ENCODE results near the gene REN. TPM values are rescaled to one million over a fixed set of nuclear protein-coding genes. Genes with fewer than 3 reads are reported as not detected.

REN gene
- total RNA-seq, 1 donor from 2014 or later, result not detected

GRCh38 chr1:204196068-204196795, 30.1 kb upstream of the REN start, which contains the start of gene KISS1:
TSS of gene KISS1 (minus strand) at chr1:204196491. CDS start at chr1:204192876, 3,615 bp downstream.
- ATAC-seq (ENCODE audit: low read depth), result no peak
- CTCF ChIA-PET, result no interaction called here
- Mint-ChIP-seq H3K36me3 (ENCODE audit: low read depth) (no peaks in the 10 kb centered on the region), H3K27me3 (peaks cover 26% of the 10 kb centered on the region), H3K4me3 (no peak within 1 kb of the TSS), H3K27ac (no peak within 1 kb of the TSS), H3K4me1 (no peaks in the 10 kb centered on the region), H3K9me3 (no peaks in the 10 kb centered on the region)
- TF ChIP-seq CTCF (IDR thresholded peaks at IDR 0.05), result no peak
- POLR2A ChIA-PET, result no interaction called here
- intact Hi-C loops (cut with micrococcal nuclease), result no loop called here
- no peak for DNase-seq

- Mint-ChIP-seq H3K36me3 (ENCODE audit: low read depth) (no peaks in the 10 kb centered on the region), H3K9me3 (no peaks in the 10 kb centered on the region), H3K27ac (no peak overlapping the region), H3K4me3 (no peak overlapping the region), H3K4me1 (peaks cover 3% of the 10 kb centered on the region), H3K27me3 (peaks cover 29% of the 10 kb centered on the region)
- CTCF ChIA-PET, result no interaction called here
- TF ChIP-seq CTCF (IDR thresholded peaks at IDR 0.05), result no peak
- DNase-seq (no peak), ATAC-seq (ENCODE audit: low read depth) (no peak)
- POLR2A ChIA-PET, result no interaction called here
- intact Hi-C loops (cut with micrococcal nuclease), result no loop called here
Measured at GRCh38 chr1:204194771-204195170, 28.6 kb upstream of the REN start.

GRCh38 chr1:204194080-204194479, 27.9 kb upstream of the REN start:
- intact Hi-C loops (cut with micrococcal nuclease), result no loop called here

GRCh38 chr1:204192589-204193352, 26.6 kb upstream of the REN start:
- H3K27me3 Mint-ChIP-seq, result peaks cover 43% of the 10 kb centered on the region
- H3K9me3 Mint-ChIP-seq, result no peaks in the 10 kb centered on the region
- DNase-seq, result no peak
- intact Hi-C loops (cut with micrococcal nuclease), result no loop called here
- H3K4me1 Mint-ChIP-seq, result peaks cover 6% of the 10 kb centered on the region
- no peak overlapping the region for H3K27ac Mint-ChIP-seq
- CTCF ChIA-PET, result no interaction called here
- no peak for TF ChIP-seq CTCF (IDR thresholded peaks at IDR 0.05)
- no peak for ATAC-seq (ENCODE audit: low read depth)
- H3K36me3 Mint-ChIP-seq (ENCODE audit: low read depth), result no peaks in the 10 kb centered on the region
- no peak overlapping the region for H3K4me3 Mint-ChIP-seq
- POLR2A ChIA-PET, result no interaction called here

More at GRCh38 chr1:204194080-204194479, 27.9 kb upstream of the REN start:
- ChIA-PET POLR2A (no interaction called here), CTCF (no interaction called here)
- no peak for TF ChIP-seq CTCF (IDR thresholded peaks at IDR 0.05)
- H3K9me3 Mint-ChIP-seq, result no peaks in the 10 kb centered on the region
- no peak for ATAC-seq (ENCODE audit: low read depth)
- DNase-seq, result no peak
- peaks cover 6% of the 10 kb centered on the region for H3K4me1 Mint-ChIP-seq
- H3K27ac Mint-ChIP-seq, result no peak overlapping the region
- no peaks in the 10 kb centered on the region for H3K36me3 Mint-ChIP-seq (ENCODE audit: low read depth)
- H3K4me3 Mint-ChIP-seq, result no peak overlapping the region
- peaks cover 35% of the 10 kb centered on the region for H3K27me3 Mint-ChIP-seq

GRCh38 chr1:204192046-204192445, 25.9 kb upstream of the REN start:
- H3K9me3 Mint-ChIP-seq, result no peaks in the 10 kb centered on the region
- no peak overlapping the region for H3K27ac Mint-ChIP-seq
- ATAC-seq (ENCODE audit: low read depth), result no peak
- CTCF ChIA-PET, result interaction anchor here (2.3 kb wide), 1 partner anchor 15 kb away, joined by 5 read pairs; no protein-coding TSS in a partner anchor
- POLR2A ChIA-PET, result no interaction called here
- peaks cover 50% of the 10 kb centered on the region for H3K27me3 Mint-ChIP-seq
- H3K36me3 Mint-ChIP-seq (ENCODE audit: low read depth), result no peaks in the 10 kb centered on the region
- no peak for DNase-seq
- no peak overlapping the region for H3K4me3 Mint-ChIP-seq
- intact Hi-C loops (cut with micrococcal nuclease), result no loop called here
- no peak for TF ChIP-seq CTCF (IDR thresholded peaks at IDR 0.05)
- peaks cover 6% of the 10 kb centered on the region for H3K4me1 Mint-ChIP-seq
